A673 (cell line): ENCODE results near the gene SMIM5. TPM values are rescaled to one million over a fixed set of nuclear protein-coding genes. Genes with fewer than 3 reads are reported as not detected.

Experiments
- BruUV-seq: library from RNA; stranded (reverse); fragments of 400-500 nt; replicated peaks from 2 replicates; lab custom pipeline; 2021; lab: Mats Ljungman, UMichigan
- CTCF ChIA-PET: fragments of 300-600 bp; sonication (Branson Sonifier 250); formaldehyde crosslinking; loops from one replicate; lab custom pipeline; 2022; ENCODE audit warnings: antibody characterized with exemption; lab: Charles Lee
- POLR2A ChIA-PET: fragments of 300-600 bp; sonication (Branson Sonifier 250); formaldehyde crosslinking; loops from one replicate; lab custom pipeline; 2022; ENCODE audit warnings: antibody characterized with exemption; ENCODE audit not compliant: low non-redundant PET; lab: Charles Lee
- DNase-seq: peaks from one replicate; pipeline ENCODE4 v3.0.0-alpha.2; 2015; ENCODE audit warnings: low spot score
- H3K27ac ChIP-seq: fragments of 200-600 bp; sonication (generic); 2 replicates; pipeline ENCODE4 v1.5.1; 2016; ENCODE audit warnings: mixed run types, low read depth, mild to moderate bottlenecking, mixed read lengths, antibody characterized with exemption, low read length; ENCODE audit not compliant: poor library complexity, severe bottlenecking
- H3K27me3 ChIP-seq: fragments of 200-600 bp; sonication (generic); replicated peaks from 2 replicates; pipeline ENCODE4 v1.6.1; 2017; ENCODE audit warnings: mixed run types, low read depth, mild to moderate bottlenecking, mixed read lengths, antibody characterized with exemption, low read length; ENCODE audit not compliant: insufficient read depth, poor library complexity
- H3K36me3 ChIP-seq: fragments of 200-600 bp; sonication (generic); 2 replicates; pipeline ENCODE4 v1.6.1; 2016; ENCODE audit warnings: mixed run types, mild to moderate bottlenecking, mixed read lengths, antibody characterized with exemption, low read length; ENCODE audit not compliant: insufficient read depth, poor library complexity, severe bottlenecking
- H3K4me1 ChIP-seq: fragments of 200-600 bp; sonication (generic); 2 replicates; pipeline ENCODE4 v1.6.1; 2017; ENCODE audit warnings: mixed run types, mild to moderate bottlenecking, mixed read lengths, antibody characterized with exemption, low read length; ENCODE audit not compliant: insufficient read depth, poor library complexity, severe bottlenecking
- H3K4me3 ChIP-seq: fragments of 200-600 bp; sonication (generic); 2 replicates; pipeline ENCODE4 v1.5.1; 2016; ENCODE audit warnings: low read depth, mixed run types, mild to moderate bottlenecking, mixed read lengths, low read length; ENCODE audit not compliant: poor library complexity, severe bottlenecking
- H3K9me3 ChIP-seq: fragments of 200-600 bp; sonication (generic); 2 replicates; pipeline ENCODE4 v1.6.1; 2016; ENCODE audit warnings: mixed run types, low read depth, mild to moderate bottlenecking, mixed read lengths, antibody characterized with exemption, low read length; ENCODE audit not compliant: poor library complexity, severe bottlenecking
- EZH2 ChIP-seq: fragments of 200-600 bp; sonication (generic); IDR thresholded peaks from 2 replicates; pipeline ENCODE4 v1.6.1; 2017; ENCODE audit warnings: borderline replicate concordance, low read depth, mild to moderate bottlenecking, mixed read lengths, antibody characterized with exemption, low read length; ENCODE audit not compliant: poor library complexity, severe bottlenecking
- intact Hi-C: fragments of 100-400 bp; cut with micrococcal nuclease; formaldehyde crosslinking; loops from one replicate; pipeline ENCODE4 v1.10.0; 2022; ENCODE audit not compliant: unreplicated experiment
- total RNA-seq: library from RNA; stranded (reverse); gene quantifications from 2 replicates; pipeline ENCODE4 v1.2.3, GENCODE V29; 2021
- TF ChIP-seq, protein P1 (sequence below): fragments of 300-800, 200-600 bp; sonication (generic); conservative IDR thresholded peaks from 2 replicates; pipeline ENCODE4 v1.5.1; 2017; ENCODE audit warnings: low read depth, mild to moderate bottlenecking, antibody characterized with exemption, low read length, moderate library complexity, mixed read lengths

The SMIM5 gene
- total RNA-seq, 1 experiment from 2014 or later: not detected

DNA sequence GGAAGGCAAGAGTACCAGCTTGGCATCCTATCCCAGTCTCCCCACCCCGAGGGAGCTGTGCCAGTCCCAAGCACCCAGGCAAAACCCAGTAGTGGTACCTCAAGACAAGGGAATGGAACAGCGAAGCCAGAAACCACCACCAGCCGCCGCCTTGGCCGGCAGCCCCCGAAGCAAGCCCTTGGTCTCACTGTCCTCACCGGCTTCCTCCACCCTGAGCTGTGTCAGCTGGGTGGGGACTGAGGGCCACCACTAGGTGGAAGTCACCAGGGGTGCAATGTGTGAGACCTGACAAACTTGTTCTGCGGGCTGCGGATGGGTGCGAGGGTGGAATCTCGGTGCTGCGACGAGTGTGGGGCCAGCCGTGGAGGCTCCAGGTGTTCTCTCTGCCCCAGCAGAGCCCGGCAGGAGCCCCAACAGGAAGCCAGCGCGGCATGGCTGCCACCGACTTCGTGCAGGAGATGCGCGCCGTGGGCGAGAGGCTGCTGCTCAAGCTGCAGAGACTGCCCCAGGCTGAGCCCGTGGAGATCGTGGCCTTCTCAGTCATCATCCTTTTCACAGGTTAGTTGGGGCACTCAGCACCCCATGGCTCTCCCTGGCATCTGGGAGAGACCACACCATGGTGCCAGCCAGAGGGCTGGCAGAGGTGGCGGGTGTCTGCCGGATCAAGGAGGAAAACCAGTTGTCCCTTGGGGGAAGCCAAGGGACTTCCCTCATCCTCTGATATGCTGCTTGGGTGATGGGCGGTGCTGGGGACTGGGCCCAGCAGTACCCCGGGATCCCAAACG is 6.7 kb downstream of the SMIM5 start:
- no TSS peak for BruUV-seq
- no peaks in the 10 kb centered on the region for H3K27me3 ChIP-seq
- POLR2A ChIA-PET: no interaction called here
- DNase-seq: no peak
- H3K4me3 ChIP-seq: no peak overlapping the region
- H3K27ac ChIP-seq: no peak overlapping the region
- CTCF ChIA-PET: no interaction called here
- intact Hi-C loops: no loop called here
- no peak for TF ChIP-seq EZH2
- TF ChIP-seq, protein P1, sequence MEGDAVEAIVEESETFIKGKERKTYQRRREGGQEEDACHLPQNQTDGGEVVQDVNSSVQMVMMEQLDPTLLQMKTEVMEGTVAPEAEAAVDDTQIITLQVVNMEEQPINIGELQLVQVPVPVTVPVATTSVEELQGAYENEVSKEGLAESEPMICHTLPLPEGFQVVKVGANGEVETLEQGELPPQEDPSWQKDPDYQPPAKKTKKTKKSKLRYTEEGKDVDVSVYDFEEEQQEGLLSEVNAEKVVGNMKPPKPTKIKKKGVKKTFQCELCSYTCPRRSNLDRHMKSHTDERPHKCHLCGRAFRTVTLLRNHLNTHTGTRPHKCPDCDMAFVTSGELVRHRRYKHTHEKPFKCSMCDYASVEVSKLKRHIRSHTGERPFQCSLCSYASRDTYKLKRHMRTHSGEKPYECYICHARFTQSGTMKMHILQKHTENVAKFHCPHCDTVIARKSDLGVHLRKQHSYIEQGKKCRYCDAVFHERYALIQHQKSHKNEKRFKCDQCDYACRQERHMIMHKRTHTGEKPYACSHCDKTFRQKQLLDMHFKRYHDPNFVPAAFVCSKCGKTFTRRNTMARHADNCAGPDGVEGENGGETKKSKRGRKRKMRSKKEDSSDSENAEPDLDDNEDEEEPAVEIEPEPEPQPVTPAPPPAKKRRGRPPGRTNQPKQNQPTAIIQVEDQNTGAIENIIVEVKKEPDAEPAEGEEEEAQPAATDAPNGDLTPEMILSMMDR: no peak
- H3K36me3 ChIP-seq: no peaks in the 10 kb centered on the region
- no peaks in the 10 kb centered on the region for H3K4me1 ChIP-seq
- no peaks in the 10 kb centered on the region for H3K9me3 ChIP-seq

DNA sequence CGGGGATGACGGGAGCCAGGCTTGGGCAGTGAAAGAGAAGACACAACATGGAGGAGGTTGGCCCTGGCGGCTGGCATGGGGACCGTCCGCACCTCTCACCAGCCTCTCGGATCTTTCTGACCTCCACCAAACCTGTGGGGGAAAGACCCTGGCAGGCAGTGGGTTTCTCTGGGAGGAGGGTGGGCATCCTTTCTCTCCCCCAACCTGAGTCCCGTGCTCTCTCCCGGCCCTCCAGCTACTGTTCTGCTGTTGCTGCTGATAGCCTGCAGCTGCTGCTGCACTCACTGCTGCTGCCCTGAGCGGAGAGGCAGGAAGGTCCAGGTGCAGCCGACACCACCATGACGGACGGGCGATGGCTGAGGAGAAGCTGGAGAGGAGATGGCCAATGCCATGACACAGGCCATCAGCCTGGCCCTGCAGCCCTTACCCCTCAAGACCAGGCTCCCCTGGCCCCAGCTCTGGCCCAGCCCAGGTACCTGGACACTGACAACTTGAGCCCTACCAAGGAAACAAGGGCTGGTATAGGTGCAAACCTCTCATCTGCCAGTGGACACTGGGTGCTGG is 7.4 kb downstream of the SMIM5 start:
- DNase-seq: no peak
- Histone ChIP-seq H3K4me3 (no peak overlapping the region), H3K4me1 (no peaks in the 10 kb centered on the region), H3K27me3 (no peaks in the 10 kb centered on the region), H3K27ac (no peak overlapping the region), H3K9me3 (no peaks in the 10 kb centered on the region), H3K36me3 (no peaks in the 10 kb centered on the region)
- BruUV-seq: no TSS peak
- intact Hi-C loops: no loop called here
- TF ChIP-seq, protein P1: no peak
- no peak for TF ChIP-seq EZH2
- CTCF ChIA-PET: no interaction called here
- POLR2A ChIA-PET: no interaction called here

DNA sequence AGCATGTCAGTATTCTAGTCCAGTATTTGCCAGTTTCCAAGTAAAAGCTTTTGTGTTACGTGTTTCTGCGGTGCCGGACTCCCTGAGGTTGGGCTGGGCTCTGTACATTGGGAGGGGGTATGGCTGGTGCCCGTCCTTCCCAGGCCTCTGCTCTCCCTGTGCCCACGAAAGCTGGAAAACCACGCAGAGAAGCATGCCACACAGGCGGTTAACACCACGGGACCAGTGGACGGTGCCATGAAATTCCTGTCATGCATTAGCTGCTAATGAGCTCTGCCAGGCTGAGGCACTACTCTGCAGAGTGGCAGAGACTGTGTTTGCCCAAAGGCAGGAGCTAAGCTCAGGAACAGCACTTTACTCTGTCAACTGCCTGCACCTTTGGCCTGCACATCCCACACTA is 8.1 kb downstream of the SMIM5 start:
- Histone ChIP-seq H3K27me3 (no peaks in the 10 kb centered on the region), H3K4me3 (no peak overlapping the region), H3K4me1 (no peaks in the 10 kb centered on the region), H3K36me3 (no peaks in the 10 kb centered on the region), H3K9me3 (no peaks in the 10 kb centered on the region), H3K27ac (no peak overlapping the region)
- TF ChIP-seq, protein P1: no peak
- no peak for TF ChIP-seq EZH2
- DNase-seq: no peak
- ChIA-PET POLR2A (interaction anchor here (0.6 kb wide), 1 partner anchor 47 kb away, joined by 4 read pairs; no protein-coding TSS in a partner anchor), CTCF (no interaction called here)
- intact Hi-C loops: no loop called here
- no TSS peak for BruUV-seq
